Vagina (tissue), 2 donors: Measurements from ENCODE around the gene P4HA1.

Source experiments
- CTCF ChIP-seq, 3 experiments: fragments of 450-650 bp in 2 of 3; fragments of 200-600 bp in 1 of 3; sonication (generic) in 1 of 3; IDR thresholded peaks; one replicate each; pipeline ENCODE4 v1.5.1; 2017 to 2019; ENCODE audit warnings: antibody characterized with exemption in 3 of 3, mild to moderate bottlenecking in 2 of 3, moderate library complexity in 2 of 3
- POLR2A ChIP-seq, 2 donors: fragments of 450-650 bp; IDR thresholded peaks; one replicate each; pipeline ENCODE4 v1.6.1; 2017; ENCODE audit warnings: antibody characterized with exemption in 2 of 2, mild to moderate bottlenecking in 2 of 2, moderate library complexity in 2 of 2
- POLR2AphosphoS5 ChIP-seq, 2 donors: sonication (generic); formaldehyde crosslinking; IDR thresholded peaks; one replicate each; pipeline ENCODE4 v1.9.0; 2017; ENCODE audit warnings: antibody characterized with exemption in 2 of 2, mild to moderate bottlenecking in 2 of 2, low read depth in 1 of 2; ENCODE audit not compliant: insufficient read depth in 1 of 2

- no peak for TF ChIP-seq CTCF (IDR thresholded peaks at IDR 0.05)
- TF ChIP-seq POLR2A (IDR thresholded peaks at IDR 0.05) = no peak
- TF ChIP-seq POLR2AphosphoS5 (IDR thresholded peaks at IDR 0.05; ENCODE audit: insufficient read depth in 1 of 2, low read depth in 1 of 2) = no peak
Measured at GRCh38 chr10:73134727-73135126, 38.1 kb upstream of the P4HA1 start.
